K562 treated with DMSO at 1 percent for 4 hours (cell line): ENCODE data around the gene CD200. TPM values are rescaled to one million over a fixed set of nuclear protein-coding genes. Genes with fewer than 3 reads are reported as not detected.

ENCODE experiments used
- total RNA-seq: library from RNA; unstranded; fragments of 300-600 nt; gene quantifications from 2 replicates; pipeline ENCODE4 v1.2.3, GENCODE V29; 2022; ENCODE audit not compliant: insufficient read depth

Gene CD200
- total RNA-seq, result not detected in 2 replicates

GRCh38 chr3:112333002-112333380, at the start of gene CD200:
Gene CD200 (plus strand): TSS chr3:112333156. CDS start chr3:112333213, 57 bp downstream.

GRCh38 chr3:112293368-112294321, 39.3 kb upstream of the CD200 start, which contains the start of gene SLC9C1:
Gene SLC9C1 (minus strand): TSS chr3:112294216. CDS start chr3:112286791, 7,425 bp downstream.

Other genes starting within 250 kb of the CD200 start
- 0.75 and 1.2 TPM in 2 replicates for gene C3orf52, start 246.8 kb upstream of the CD200 start, total RNA-seq
- 0.40 TPM in 1 of 2 replicates, not detected in the other for gene GCSAM, start 199.9 kb upstream of the CD200 start, total RNA-seq
- gene SLC9C1, start 38.9 kb upstream of the CD200 start, total RNA-seq, result not detected in 2 replicates
- gene BTLA, start 166.3 kb downstream of the CD200 start, total RNA-seq, result not detected in 2 replicates
- gene ATG3, start 228.8 kb downstream of the CD200 start, total RNA-seq, result 57.2 and 61.7 TPM in 2 replicates
- gene SLC35A5, start 228.9 kb downstream of the CD200 start, total RNA-seq, result 4.4 and 11.4 TPM in 2 replicates